H1 (cell line): ENCODE measurements around the gene CYBB. TPM values are rescaled to one million over a fixed set of nuclear protein-coding genes. Genes with fewer than 3 reads are reported as not detected.

Experiments
- BCL11A ChIP-seq, 2 experiments: IDR thresholded peaks; one replicate each; pipeline ENCODE4 v1.6.1; 2011; ENCODE audit warnings: low read depth in 2 of 2, low read length in 2 of 2, mild to moderate bottlenecking in 2 of 2
- CHD7 ChIP-seq: fragments of 300-600 bp; sonication (generic); IDR thresholded peaks from 2 replicates; pipeline ENCODE4 v1.7.1; 2012; ENCODE audit warnings: low read length, moderate library complexity, mild to moderate bottlenecking, inconsistent platforms; ENCODE audit not compliant: insufficient replicate concordance
- CREB1 ChIP-seq: IDR thresholded peaks from 2 replicates; pipeline ENCODE4 v1.6.1; 2012; ENCODE audit warnings: inconsistent platforms
- KDM4A ChIP-seq: IDR thresholded peaks from one replicate; pipeline ENCODE4 v1.7.1; 2012; ENCODE audit warnings: low read depth, mild to moderate bottlenecking, moderate library complexity, low read length, inconsistent platforms; ENCODE audit not compliant: severe bottlenecking
- MAX ChIP-seq: IDR thresholded peaks from 2 replicates; pipeline ENCODE4 v1.6.1; 2012; ENCODE audit warnings: inconsistent platforms
- PHF8 ChIP-seq: fragments of 200-600 bp; sonication (generic); conservative IDR thresholded peaks from 2 replicates; pipeline ENCODE4 v1.7.1; 2012; ENCODE audit warnings: low read depth, mild to moderate bottlenecking, inconsistent platforms, low read length, moderate library complexity
- POU5F1 ChIP-seq: IDR thresholded peaks from 2 replicates; pipeline ENCODE4 v1.6.1; 2011; ENCODE audit warnings: low read depth, mild to moderate bottlenecking, low read length, moderate library complexity
- SP1 ChIP-seq: IDR thresholded peaks from 2 replicates; pipeline ENCODE4 v1.6.1; 2011; ENCODE audit warnings: low read depth, low read length
- SP4 ChIP-seq: IDR thresholded peaks from 2 replicates; pipeline ENCODE4 v1.6.1; 2012; ENCODE audit warnings: low read length, inconsistent platforms
- TAF1 ChIP-seq: IDR thresholded peaks from 2 replicates; pipeline ENCODE4 v1.6.1; 2011; ENCODE audit warnings: mild to moderate bottlenecking, low read depth, low read length
- polyA plus RNA-seq, 7 experiments: library from polyadenylated mRNA; depleted of rRNA in 3 of 7; stranded (reverse) in 5 of 7; unstranded in 2 of 7; fragments of >200 nt in 5 of 7; fragments of 200-250 nt in 2 of 7; gene quantifications; 1 replicate in 5 of 7; 2 replicates in 1 of 7; 4 replicates in 1 of 7; pipeline versions ENCODE4 v1.2.1 to v1.2.3, GENCODE V29; 2011 to 2013; ENCODE audit warnings: missing spikeins in 2 of 7, mixed read lengths in 2 of 7
- total RNA-seq: library from RNA; stranded (reverse); fragmentation: NEBNext Ultra II Directional; extraction: Animal tissue kit (Norgen Biotek cat#: 25700); gene quantifications from 2 replicates; pipeline ENCODE4 v1.2.1, GENCODE V29; 2021

The CYBB gene
- total and polyA plus RNA-seq, 2 of the 8 experiments (the other 6 are each of a cell fraction or from before 2014, with no cell fraction given): 0.03 to 0.09 TPM

- TF ChIP-seq CHD7 (no peak), POU5F1 (no peak), MAX (peak; percentile 64), KDM4A (no peak), CREB1 (peak; percentile 83), SP4 (no peak), PHF8 (peak; percentile 59), TAF1 (peak; percentile 46; the same call in 1 of the 2 replicates), SP1 (no peak), BCL11A (IDR thresholded peaks at IDR 0.05; ENCODE audit: low read depth in 2 of 2, low read length in 2 of 2) (no peak)
Observed at GRCh38 chrX:37846934-37847732, 67.3 kb downstream of the CYBB start, which contains the start of gene DYNLT3 (continued).
